ENCODE measurements around the gene MTNR1A.

Gene MTNR1A

GRCh38 chr4:186554914-186555827 is at the start of gene MTNR1A:
Gene MTNR1A (minus strand): TSS chr4:186555567. CDS start chr4:186555365, 202 bp downstream.
- H3K79me2 ChIP-seq (ENCODE audit: control insufficient read depth, low read length), result no peaks in the 10 kb centered on the region
- H3K9me3 ChIP-seq (ENCODE audit: control insufficient read depth, insufficient read depth, low read length), result no peaks in the 10 kb centered on the region
- TF ChIP-seq EZH2phosphoT487 (IDR thresholded peaks at IDR 0.05; ENCODE audit: borderline replicate concordance, low read length) (no peak), CTCF (IDR thresholded peaks at IDR 0.05; ENCODE audit: low read depth, low read length, poor library complexity, severe bottlenecking) (no peak)
- H3K9me2 ChIP-seq (replicated peaks; ENCODE audit: control insufficient read depth, low read length), result no peaks in the 10 kb centered on the region; the same call in 1 of the 2 replicates
- no peaks in the 10 kb centered on the region for H3K36me3 ChIP-seq (ENCODE audit: control insufficient read depth, low read length)
- no peak within 1 kb of the TSS for H3K27ac ChIP-seq (ENCODE audit: low read depth, low read length)
- H3K27me3 ChIP-seq (ENCODE audit: control insufficient read depth, low read length), result no peaks in the 10 kb centered on the region
- H3F3A ChIP-seq (ENCODE audit: control insufficient read depth, insufficient read depth), result no peaks in the 10 kb centered on the region
- no peak within 1 kb of the TSS for H3K4me2 ChIP-seq (ENCODE audit: low read length)
- H4K20me1 ChIP-seq (ENCODE audit: control insufficient read depth, insufficient read depth, low read depth, low read length), result no peaks in the 10 kb centered on the region
- H3K4me1 ChIP-seq (ENCODE audit: control insufficient read depth, low read length), result no peaks in the 10 kb centered on the region
- H3K4me3 ChIP-seq (ENCODE audit: low read length), result no peak within 1 kb of the TSS

GRCh38 chr4:186604124-186604807 is 48.9 kb upstream of the MTNR1A start:
- Histone ChIP-seq H3K79me2 (ENCODE audit: control insufficient read depth, low read length) (no peaks in the 10 kb centered on the region), H3K27me3 (ENCODE audit: control insufficient read depth, low read length) (no peaks in the 10 kb centered on the region), H3K4me2 (ENCODE audit: low read length) (no peak overlapping the region), H3K4me3 (ENCODE audit: low read length) (no peak overlapping the region), H3K4me1 (ENCODE audit: control insufficient read depth, low read length) (no peaks in the 10 kb centered on the region), H3K36me3 (ENCODE audit: control insufficient read depth, low read length) (no peaks in the 10 kb centered on the region), H3K9me3 (ENCODE audit: control insufficient read depth, insufficient read depth, low read length) (no peaks in the 10 kb centered on the region), H4K20me1 (ENCODE audit: control insufficient read depth, insufficient read depth, low read depth, low read length) (no peaks in the 10 kb centered on the region), H3F3A (ENCODE audit: control insufficient read depth, insufficient read depth) (no peaks in the 10 kb centered on the region), H3K27ac (ENCODE audit: low read depth, low read length) (no peak overlapping the region), H3K9me2 (replicated peaks; ENCODE audit: control insufficient read depth, low read length) (no peaks in the 10 kb centered on the region)
- no peak for TF ChIP-seq CTCF (IDR thresholded peaks at IDR 0.05; ENCODE audit: low read depth, low read length, poor library complexity, severe bottlenecking)
- no peak for TF ChIP-seq EZH2phosphoT487 (IDR thresholded peaks at IDR 0.05; ENCODE audit: borderline replicate concordance, low read length)

GRCh38 chr4:186602978-186603377 is 47.6 kb upstream of the MTNR1A start:
- Histone ChIP-seq H3K4me1 (ENCODE audit: control insufficient read depth, low read length) (no peaks in the 10 kb centered on the region), H3K79me2 (ENCODE audit: control insufficient read depth, low read length) (no peaks in the 10 kb centered on the region), H3K36me3 (ENCODE audit: control insufficient read depth, low read length) (no peaks in the 10 kb centered on the region), H3K27ac (ENCODE audit: low read depth, low read length) (no peak overlapping the region), H3K4me2 (ENCODE audit: low read length) (no peak overlapping the region), H3F3A (ENCODE audit: control insufficient read depth, insufficient read depth) (no peaks in the 10 kb centered on the region), H3K27me3 (ENCODE audit: control insufficient read depth, low read length) (no peaks in the 10 kb centered on the region), H3K9me2 (replicated peaks; ENCODE audit: control insufficient read depth, low read length) (no peaks in the 10 kb centered on the region), H3K9me3 (ENCODE audit: control insufficient read depth, insufficient read depth, low read length) (no peaks in the 10 kb centered on the region), H3K4me3 (ENCODE audit: low read length) (no peak overlapping the region), H4K20me1 (ENCODE audit: control insufficient read depth, insufficient read depth, low read depth, low read length) (no peaks in the 10 kb centered on the region)
- no peak for TF ChIP-seq EZH2phosphoT487 (IDR thresholded peaks at IDR 0.05; ENCODE audit: borderline replicate concordance, low read length)
- no peak for TF ChIP-seq CTCF (IDR thresholded peaks at IDR 0.05; ENCODE audit: low read depth, low read length, poor library complexity, severe bottlenecking)
